Measurements from ENCODE around the gene DPP3.

DPP3 gene

DNA sequence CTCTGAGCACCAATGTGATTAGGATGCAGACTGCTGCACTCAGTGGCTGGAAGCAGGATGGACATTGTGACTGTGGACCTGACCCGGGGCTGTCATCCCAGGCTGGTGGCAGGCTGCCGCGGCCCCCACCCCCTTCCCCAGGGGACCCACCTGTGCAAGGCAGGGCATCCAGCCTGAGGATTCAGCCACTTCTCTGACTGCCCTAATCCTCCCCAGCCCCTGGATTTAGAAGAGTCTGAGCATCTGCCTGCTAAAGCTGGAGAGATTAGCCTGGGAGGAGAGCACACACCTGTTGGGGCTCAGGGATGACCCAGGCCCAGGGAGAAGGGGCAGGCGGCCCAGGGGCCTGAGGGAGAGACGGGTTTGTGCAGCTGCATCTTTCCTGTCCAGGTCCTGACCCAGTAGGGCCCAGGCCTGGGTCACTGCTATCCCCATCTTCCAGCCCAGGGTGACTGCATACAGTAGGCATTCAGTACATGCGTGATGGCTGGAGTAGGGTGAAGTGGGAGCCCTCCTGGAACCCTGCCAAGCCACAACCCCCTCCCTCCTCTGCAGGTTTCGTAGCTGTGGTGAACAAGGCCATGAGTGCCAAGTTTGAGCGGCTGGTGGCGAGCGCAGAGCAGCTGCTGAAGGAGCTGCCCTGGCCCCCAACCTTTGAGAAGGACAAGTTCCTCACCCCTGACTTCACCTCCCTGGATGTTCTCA lies 12.1 kb downstream of the DPP3 start:
- CTCF ChIA-PET = interaction anchor here (1.1 to 3.6 kb wide), 4 partner anchors 14 to 186 kb away, joined by 3 to 19 read pairs (median 4); no protein-coding TSS in a partner anchor
- POLR2A ChIA-PET = interaction anchor here (0.7 kb wide), 1 partner anchor 286 kb away, joined by 3 read pairs; no protein-coding TSS in a partner anchor
- DNase-seq (ENCODE audit: extremely low spot score) = no peak
- TF ChIP-seq, protein P1, sequence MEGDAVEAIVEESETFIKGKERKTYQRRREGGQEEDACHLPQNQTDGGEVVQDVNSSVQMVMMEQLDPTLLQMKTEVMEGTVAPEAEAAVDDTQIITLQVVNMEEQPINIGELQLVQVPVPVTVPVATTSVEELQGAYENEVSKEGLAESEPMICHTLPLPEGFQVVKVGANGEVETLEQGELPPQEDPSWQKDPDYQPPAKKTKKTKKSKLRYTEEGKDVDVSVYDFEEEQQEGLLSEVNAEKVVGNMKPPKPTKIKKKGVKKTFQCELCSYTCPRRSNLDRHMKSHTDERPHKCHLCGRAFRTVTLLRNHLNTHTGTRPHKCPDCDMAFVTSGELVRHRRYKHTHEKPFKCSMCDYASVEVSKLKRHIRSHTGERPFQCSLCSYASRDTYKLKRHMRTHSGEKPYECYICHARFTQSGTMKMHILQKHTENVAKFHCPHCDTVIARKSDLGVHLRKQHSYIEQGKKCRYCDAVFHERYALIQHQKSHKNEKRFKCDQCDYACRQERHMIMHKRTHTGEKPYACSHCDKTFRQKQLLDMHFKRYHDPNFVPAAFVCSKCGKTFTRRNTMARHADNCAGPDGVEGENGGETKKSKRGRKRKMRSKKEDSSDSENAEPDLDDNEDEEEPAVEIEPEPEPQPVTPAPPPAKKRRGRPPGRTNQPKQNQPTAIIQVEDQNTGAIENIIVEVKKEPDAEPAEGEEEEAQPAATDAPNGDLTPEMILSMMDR (IDR thresholded peaks at IDR 0.05; ENCODE audit: control extremely low read depth, extremely low read depth, low read depth, missing control alignments) = no peak

DNA sequence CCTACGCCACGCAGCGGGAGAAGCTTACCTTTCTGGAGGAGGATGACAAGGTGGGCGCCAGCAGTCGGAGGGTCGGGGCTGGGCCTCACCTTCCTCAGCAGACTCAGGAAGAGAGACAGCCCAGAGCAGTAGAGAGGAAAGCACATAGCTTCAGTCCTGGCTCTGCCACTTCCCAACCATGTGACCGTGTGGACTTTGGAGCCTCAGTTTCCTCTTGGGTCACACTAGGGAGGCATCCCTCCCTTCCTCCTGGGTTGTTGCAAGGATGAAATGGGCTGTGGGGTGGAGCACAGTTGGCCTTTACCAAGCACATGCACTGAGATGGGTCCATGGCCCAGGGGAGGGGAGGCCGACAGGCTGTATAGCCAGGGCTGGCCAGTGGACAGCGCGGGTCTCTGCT lies 12.9 kb downstream of the DPP3 start:
- ChIA-PET POLR2A (no interaction called here), CTCF (interaction anchor here (1.1 to 3.6 kb wide), 3 partner anchors 15 to 185 kb away, joined by 3 to 19 read pairs (median 4); partner anchors contain the start of gene RBM4B)

DNA sequence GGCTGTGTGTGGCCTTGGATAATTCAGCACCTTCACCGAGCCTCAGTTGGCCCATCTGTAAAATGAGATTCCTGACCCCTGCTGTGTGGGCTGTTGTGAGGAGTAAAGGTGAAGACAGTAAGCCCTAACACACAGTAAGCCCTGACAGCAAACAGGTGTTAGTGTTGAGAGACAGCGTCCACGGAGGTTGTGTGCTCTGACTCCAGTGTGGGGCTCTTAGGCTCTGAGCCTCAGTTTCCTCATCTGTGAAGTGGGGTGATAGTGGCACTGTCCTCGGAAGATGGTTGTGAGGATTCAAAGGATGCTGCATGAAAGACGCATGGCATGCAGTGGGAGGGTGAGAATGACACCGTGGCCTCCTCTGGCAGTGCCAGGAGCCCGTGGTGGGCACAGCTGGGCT lies 14.2 kb downstream of the DPP3 start:
- ChIA-PET POLR2A (no interaction called here), CTCF (interaction anchor here (1.0 kb wide), 1 partner anchor 14 kb away, joined by 4 read pairs; the partner anchor contains the start of gene DPP3)
- TF ChIP-seq, protein P1 (IDR thresholded peaks at IDR 0.05; ENCODE audit: control extremely low read depth, extremely low read depth, low read depth, missing control alignments) = no peak
- DNase-seq (ENCODE audit: extremely low spot score) = no peak

More for the DNA sequence above, 12.9 kb downstream of the DPP3 start:
- TF ChIP-seq, protein P1 (IDR thresholded peaks at IDR 0.05; ENCODE audit: control extremely low read depth, extremely low read depth, low read depth, missing control alignments) = no peak
- DNase-seq (ENCODE audit: extremely low spot score) = no peak

DNA sequence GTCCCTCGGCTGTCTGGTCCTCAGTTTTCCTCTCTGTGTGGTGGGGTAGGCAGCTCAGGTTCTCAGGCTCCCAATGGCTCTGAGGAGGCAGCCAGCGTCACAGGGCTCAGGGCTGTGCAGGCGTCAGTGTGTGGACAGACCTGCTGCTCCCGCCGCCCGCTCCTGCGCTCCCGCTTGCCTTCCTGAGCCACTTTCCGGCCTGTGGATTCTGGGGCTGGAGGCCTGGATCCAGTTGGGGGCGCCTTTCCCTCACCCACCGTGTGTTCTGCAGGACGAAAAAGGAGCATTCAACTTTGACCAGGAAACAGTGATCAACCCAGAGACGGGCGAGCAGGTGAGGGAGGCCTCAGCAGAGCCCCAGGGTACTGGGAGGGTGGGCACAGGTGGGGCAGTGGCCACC lies 14.7 kb downstream of the DPP3 start:
- no peak for DNase-seq (ENCODE audit: extremely low spot score)
- TF ChIP-seq, protein P1 (IDR thresholded peaks at IDR 0.05; ENCODE audit: control extremely low read depth, extremely low read depth, low read depth, missing control alignments) = no peak
- POLR2A ChIA-PET = no interaction called here
- CTCF ChIA-PET = interaction anchor here (1.0 kb wide), 1 partner anchor 15 kb away, joined by 4 read pairs; the partner anchor contains the start of gene DPP3

DNA sequence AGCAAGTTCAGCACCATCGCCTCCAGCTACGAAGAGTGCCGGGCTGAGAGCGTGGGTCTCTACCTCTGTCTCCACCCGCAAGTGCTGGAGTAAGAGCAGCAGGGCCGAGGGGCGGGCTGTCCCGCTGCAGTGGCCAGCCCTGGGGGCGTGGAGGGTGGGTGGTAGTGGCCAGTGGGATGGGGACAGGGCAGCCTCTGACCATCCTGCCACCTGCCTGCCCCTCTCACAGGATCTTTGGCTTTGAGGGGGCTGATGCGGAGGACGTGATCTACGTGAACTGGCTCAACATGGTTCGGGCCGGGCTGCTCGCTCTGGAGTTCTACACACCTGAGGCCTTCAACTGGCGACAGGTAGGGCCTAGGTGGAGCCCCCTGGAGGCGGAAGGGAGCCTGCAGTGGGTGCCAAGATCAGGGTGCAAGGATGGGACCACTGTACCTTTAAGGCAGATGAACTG lies 15.2 kb downstream of the DPP3 start:
- POLR2A ChIA-PET = no interaction called here
- DNase-seq (ENCODE audit: extremely low spot score) = no peak
- TF ChIP-seq, protein P1 (IDR thresholded peaks at IDR 0.05; ENCODE audit: control extremely low read depth, extremely low read depth, low read depth, missing control alignments) = no peak
- CTCF ChIA-PET = interaction anchor here (1.0 kb wide), 1 partner anchor 15 kb away, joined by 4 read pairs; the partner anchor contains the start of gene DPP3

DNA sequence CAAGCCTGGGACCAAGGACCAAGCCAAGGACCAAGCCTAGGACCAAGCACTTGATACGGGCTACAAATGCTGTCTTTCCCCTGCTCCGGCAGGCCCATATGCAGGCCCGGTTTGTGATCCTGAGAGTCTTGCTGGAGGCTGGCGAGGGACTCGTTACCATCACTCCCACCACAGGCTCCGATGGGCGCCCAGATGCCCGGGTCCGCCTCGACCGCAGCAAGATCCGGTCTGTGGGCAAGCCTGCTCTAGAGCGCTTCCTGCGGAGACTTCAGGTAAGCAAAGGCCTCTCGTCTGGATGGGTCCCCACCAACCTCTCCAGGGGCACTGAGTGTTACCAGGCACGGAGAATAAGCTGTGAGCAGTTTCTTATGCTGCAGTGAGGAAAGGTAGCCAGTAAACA lies 17.0 kb downstream of the DPP3 start:
- ChIA-PET CTCF (interaction anchor here (1.2 kb wide), 1 partner anchor 88 kb away, joined by 4 read pairs; no protein-coding TSS in a partner anchor), POLR2A (no interaction called here)
- DNase-seq (ENCODE audit: extremely low spot score) = no peak
- TF ChIP-seq, protein P1 (IDR thresholded peaks at IDR 0.05; ENCODE audit: control extremely low read depth, extremely low read depth, low read depth, missing control alignments) = no peak
